SK-N-SH (cell line): ENCODE data around the gene S100A13. TPM values are rescaled to one million over a fixed set of nuclear protein-coding genes. Genes with fewer than 3 reads are reported as not detected.

Experiments used
- CTCF ChIA-PET: fragments of 300-600, 350-600 bp; formaldehyde crosslinking; extraction: SDS; loops from one replicate; lab custom pipeline; 2021; lab: Yijun Ruan, JAX
- POLR2A ChIA-PET: fragments of 350-600 bp; sonication (Branson Sonifier 250); formaldehyde crosslinking; extraction: SDS; loops from one replicate; lab custom pipeline; 2020; ENCODE audit warnings: antibody characterized with exemption, inconsistent platforms; lab: Yijun Ruan, JAX
- DNase-seq: peaks from one replicate; pipeline ENCODE4 v3.0.0; 2012
- H2AFZ ChIP-seq: fragments of 200-600 bp; sonication (generic); 2 replicates; pipeline ENCODE4 v1.8.1; 2016; ENCODE audit warnings: antibody characterized with exemption, mild to moderate bottlenecking, low read depth
- H3F3A ChIP-seq: fragments of 200-600 bp; sonication (generic); replicated peaks from 2 replicates; pipeline ENCODE3; 2016; ENCODE audit warnings: antibody characterized with exemption, mild to moderate bottlenecking; ENCODE audit not compliant: insufficient read depth
- H3K27ac ChIP-seq, 2 experiments: fragments of 200-500 bp in 1 of 2; fragments of 200-600 bp in 1 of 2; sonication (Bioruptor generic) in 1 of 2; sonication (generic), shearing (Covaris generic) in 1 of 2; 2 replicates each; pipeline versions ENCODE4 v1.5.1 to v1.6.1; 2014 to 2016; ENCODE audit warnings: low read depth in 2 of 2, inconsistent platforms in 1 of 2, low read length in 1 of 2, mild to moderate bottlenecking in 1 of 2, mixed read lengths in 1 of 2
- H3K27me3 ChIP-seq: fragments of 200-600 bp; sonication (generic), shearing (Covaris generic); 2 replicates; pipeline ENCODE4 v1.6.1; 2016; ENCODE audit warnings: mixed run types; ENCODE audit not compliant: insufficient read depth
- H3K36me3 ChIP-seq, 2 experiments: fragments of 200-500 bp in 1 of 2; fragments of 200-600 bp in 1 of 2; sonication (Bioruptor generic) in 1 of 2; sonication (generic) in 1 of 2; replicated peaks in 1 of 2; 2 replicates each; pipeline versions ENCODE3 to v1.5.1; 2014 to 2016; ENCODE audit warnings: low read length in 1 of 2, mild to moderate bottlenecking in 1 of 2; ENCODE audit not compliant: insufficient read depth in 2 of 2, control insufficient read depth in 1 of 2
- H3K4me1 ChIP-seq, 2 experiments: fragments of 200-500 bp in 1 of 2; fragments of 200-600 bp in 1 of 2; sonication (Bioruptor generic) in 1 of 2; sonication (generic), shearing (Covaris generic) in 1 of 2; 2 replicates each; pipeline versions ENCODE4 v1.5.1 to v1.6.1; 2014 to 2016; ENCODE audit warnings: low read depth in 1 of 2, low read length in 1 of 2, mixed run types in 1 of 2; ENCODE audit not compliant: insufficient read depth in 2 of 2, control insufficient read depth in 1 of 2
- H3K4me2 ChIP-seq: fragments of 200-600 bp; sonication (generic), shearing (Covaris generic); 2 replicates; pipeline ENCODE4 v1.6.1; 2017; ENCODE audit warnings: mixed run types
- H3K4me3 ChIP-seq, 2 experiments: fragments of 200-500 bp in 1 of 2; fragments of 200-600 bp in 1 of 2; sonication (Bioruptor generic) in 1 of 2; sonication (generic), shearing (Covaris generic) in 1 of 2; 2 replicates each; pipeline versions ENCODE4 v1.5.1 to v1.8.1; 2014 to 2016; ENCODE audit warnings: low read depth in 2 of 2, inconsistent platforms in 1 of 2, low read length in 1 of 2, mild to moderate bottlenecking in 1 of 2, mixed read lengths in 1 of 2, moderate library complexity in 1 of 2
- H3K79me2 ChIP-seq: fragments of 200-600 bp; sonication (generic); 2 replicates; pipeline ENCODE4 v1.8.1; 2017; ENCODE audit warnings: mild to moderate bottlenecking; ENCODE audit not compliant: insufficient read depth
- H3K9ac ChIP-seq: fragments of 200-600 bp; sonication (generic); 2 replicates; pipeline ENCODE4 v1.6.1; 2017; ENCODE audit warnings: mixed run types
- H3K9me2 ChIP-seq: fragments of 200-600 bp; sonication (generic); 2 replicates; pipeline ENCODE4 v1.6.1; 2017; ENCODE audit warnings: mixed run types
- H3K9me3 ChIP-seq: fragments of 200-600 bp; sonication (generic); 2 replicates; pipeline ENCODE4 v1.6.1; 2017; ENCODE audit warnings: mixed run types, mild to moderate bottlenecking, moderate library complexity
- H4K20me1 ChIP-seq: fragments of 200-600 bp; sonication (generic); 2 replicates; pipeline ENCODE4 v1.6.1; 2017; ENCODE audit warnings: mild to moderate bottlenecking, mixed run types; ENCODE audit not compliant: insufficient read depth
- CHD2 ChIP-seq: fragments of 150-350 bp; IDR thresholded peaks from 2 replicates; pipeline ENCODE4 v1.6.1; 2018; ENCODE audit warnings: low read length; ENCODE audit not compliant: partially characterized antibody
- EP300 ChIP-seq, 2 experiments: IDR thresholded peaks; 2 replicates each; pipeline versions ENCODE4 v1.4.0 to v1.6.1; 2012; ENCODE audit warnings: borderline replicate concordance in 1 of 2, low read depth in 1 of 2, low read length in 1 of 2
- FOSL2 ChIP-seq: IDR thresholded peaks from 2 replicates; pipeline ENCODE4 v1.4.0; 2012; ENCODE audit warnings: low read depth, mild to moderate bottlenecking, moderate library complexity, borderline replicate concordance
- GABPA ChIP-seq: IDR thresholded peaks from 2 replicates; pipeline ENCODE4 v1.4.0; 2012; ENCODE audit warnings: low read depth, mild to moderate bottlenecking
- JUND ChIP-seq: IDR thresholded peaks from 2 replicates; pipeline ENCODE4 v1.4.0; 2012
- MEF2A ChIP-seq: IDR thresholded peaks from 2 replicates; pipeline ENCODE4 v1.4.0; 2012; ENCODE audit warnings: low read depth, borderline replicate concordance
- POLR2AphosphoS5 ChIP-seq: IDR thresholded peaks from 2 replicates; pipeline ENCODE4 v1.6.1; 2012; ENCODE audit warnings: low read depth, low read length
- RAD21 ChIP-seq: IDR thresholded peaks from 2 replicates; pipeline ENCODE4 v1.6.1; 2012; ENCODE audit warnings: mild to moderate bottlenecking, low read length
- SIN3A ChIP-seq: IDR thresholded peaks from 2 replicates; pipeline ENCODE4 v1.6.1; 2012; ENCODE audit warnings: low read depth, mild to moderate bottlenecking, low read length, moderate library complexity, borderline replicate concordance
- SMC3 ChIP-seq: IDR thresholded peaks from 2 replicates; pipeline ENCODE4 v1.6.1; 2012; ENCODE audit warnings: low read depth, low read length, improper control_type of control experiment
- TAF1 ChIP-seq: IDR thresholded peaks from 2 replicates; pipeline ENCODE4 v1.6.1; 2012; ENCODE audit warnings: low read depth, mild to moderate bottlenecking, low read length, moderate library complexity, borderline replicate concordance
- TEAD4 ChIP-seq: IDR thresholded peaks from 2 replicates; pipeline ENCODE4 v1.4.0; 2012; ENCODE audit warnings: mild to moderate bottlenecking, borderline replicate concordance; ENCODE audit not compliant: insufficient read depth
- USF1 ChIP-seq: IDR thresholded peaks from 2 replicates; pipeline ENCODE4 v1.4.0; 2012; ENCODE audit warnings: low read depth, borderline replicate concordance
- YY1 ChIP-seq: IDR thresholded peaks from 2 replicates; pipeline ENCODE4 v1.4.0; 2012; ENCODE audit warnings: low read depth, mild to moderate bottlenecking
- ZBTB33 ChIP-seq: IDR thresholded peaks from 2 replicates; pipeline ENCODE4 v1.4.0; 2012; ENCODE audit warnings: low read depth, borderline replicate concordance
- WGBS: methylation state at CpG from one replicate; pipeline ENCODE4 v1.1.6; 2017; ENCODE audit warnings: low lambda C conversion rate; 5-methylcytosine and 5-hydroxymethylcytosine counted together
- polyA plus RNA-seq, 3 experiments: library from polyadenylated mRNA; depleted of rRNA; stranded (reverse); fragments of >200 nt; gene quantifications; 2 replicates each; pipeline ENCODE4 v1.2.3, GENCODE V29; 2012
- TF ChIP-seq, protein P1 (sequence below): IDR thresholded peaks from 2 replicates; pipeline ENCODE4 v1.4.0; 2012; ENCODE audit warnings: low read depth
- TF ChIP-seq, protein P2 (sequence below): fragments of 200-600 bp; sonication (generic); IDR thresholded peaks from 2 replicates; pipeline ENCODE4 v1.6.1; 2017; ENCODE audit warnings: antibody characterized with exemption, mild to moderate bottlenecking, moderate library complexity
- TF ChIP-seq, protein P3 (sequence below): IDR thresholded peaks from 2 replicates; pipeline ENCODE4 v1.6.1; 2012; ENCODE audit warnings: mild to moderate bottlenecking, low read depth, low read length, moderate library complexity

Gene S100A13
- polyA plus RNA-seq, 1 of the 3 experiments (the other 2 are of a cell fraction) = 12.3 TPM

DNA sequence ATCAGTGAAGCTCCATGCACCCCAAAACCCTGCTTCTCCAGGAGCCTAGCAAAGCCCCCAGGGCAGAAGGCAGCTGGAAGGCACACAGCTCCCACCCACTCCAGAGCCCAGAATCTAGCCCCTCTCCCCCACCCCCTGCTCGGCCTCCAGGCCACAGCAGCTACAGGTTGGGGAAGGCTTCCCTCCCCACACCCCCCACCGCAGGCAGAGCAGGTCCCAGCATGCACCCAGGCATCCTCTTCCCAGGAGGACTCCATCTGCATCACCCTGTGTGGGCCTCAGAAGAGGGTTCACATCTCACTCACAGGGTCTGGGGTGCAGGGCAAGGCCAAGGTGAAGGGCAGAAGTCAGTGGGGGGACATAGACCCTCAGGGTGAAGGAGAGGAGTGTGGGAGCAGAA is 11.9 kb downstream of the S100A13 start:
- Histone ChIP-seq H3K4me3 (no peak overlapping the region), H3K36me3 (no peaks in the 10 kb centered on the region), H3K4me1 (peaks cover 3 to 6% of the 10 kb centered on the region in 2 experiments; a peak in 2 of 4 replicates), H3K27me3 (no peaks in the 10 kb centered on the region), H3K9me3 (no peaks in the 10 kb centered on the region), H2AFZ (no peak overlapping the region), H3K9me2 (no peaks in the 10 kb centered on the region), H3K27ac (no peak overlapping the region), H3K9ac (no peak overlapping the region), H4K20me1 (no peaks in the 10 kb centered on the region), H3F3A (peaks cover under 1% of the 10 kb centered on the region), H3K79me2 (peaks cover 15% of the 10 kb centered on the region; the same call in 1 of the 2 replicates)
- no peak for DNase-seq
- 100% methylated on average over 1 of the region's 2 CpGs for WGBS
- CTCF ChIA-PET = interaction anchor here (1.3 to 8.0 kb wide), 7 partner anchors 12 to 264 kb away, joined by 4 to 100 read pairs (median 18); partner anchors contain the start of genes CHTOP, S100A1 and S100A13
- TF ChIP-seq EP300 (IDR thresholded peaks at IDR 0.05; ENCODE audit: borderline replicate concordance in 1 of 2, low read depth in 1 of 2, low read length in 1 of 2) (no peak), TEAD4 (no peak), YY1 (no peak), FOSL2 (no peak), TAF1 (no peak), RAD21 (no peak), GABPA (no peak), JUND (no peak), USF1 (no peak), MEF2A (no peak), SMC3 (no peak), POLR2AphosphoS5 (no peak), CHD2 (no peak), SIN3A (no peak), ZBTB33 (no peak)
- TF ChIP-seq, protein P1, sequence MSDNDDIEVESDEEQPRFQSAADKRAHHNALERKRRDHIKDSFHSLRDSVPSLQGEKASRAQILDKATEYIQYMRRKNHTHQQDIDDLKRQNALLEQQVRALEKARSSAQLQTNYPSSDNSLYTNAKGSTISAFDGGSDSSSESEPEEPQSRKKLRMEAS = no peak
- TF ChIP-seq, protein P2, sequence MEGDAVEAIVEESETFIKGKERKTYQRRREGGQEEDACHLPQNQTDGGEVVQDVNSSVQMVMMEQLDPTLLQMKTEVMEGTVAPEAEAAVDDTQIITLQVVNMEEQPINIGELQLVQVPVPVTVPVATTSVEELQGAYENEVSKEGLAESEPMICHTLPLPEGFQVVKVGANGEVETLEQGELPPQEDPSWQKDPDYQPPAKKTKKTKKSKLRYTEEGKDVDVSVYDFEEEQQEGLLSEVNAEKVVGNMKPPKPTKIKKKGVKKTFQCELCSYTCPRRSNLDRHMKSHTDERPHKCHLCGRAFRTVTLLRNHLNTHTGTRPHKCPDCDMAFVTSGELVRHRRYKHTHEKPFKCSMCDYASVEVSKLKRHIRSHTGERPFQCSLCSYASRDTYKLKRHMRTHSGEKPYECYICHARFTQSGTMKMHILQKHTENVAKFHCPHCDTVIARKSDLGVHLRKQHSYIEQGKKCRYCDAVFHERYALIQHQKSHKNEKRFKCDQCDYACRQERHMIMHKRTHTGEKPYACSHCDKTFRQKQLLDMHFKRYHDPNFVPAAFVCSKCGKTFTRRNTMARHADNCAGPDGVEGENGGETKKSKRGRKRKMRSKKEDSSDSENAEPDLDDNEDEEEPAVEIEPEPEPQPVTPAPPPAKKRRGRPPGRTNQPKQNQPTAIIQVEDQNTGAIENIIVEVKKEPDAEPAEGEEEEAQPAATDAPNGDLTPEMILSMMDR = no peak
- TF ChIP-seq, protein P3, sequence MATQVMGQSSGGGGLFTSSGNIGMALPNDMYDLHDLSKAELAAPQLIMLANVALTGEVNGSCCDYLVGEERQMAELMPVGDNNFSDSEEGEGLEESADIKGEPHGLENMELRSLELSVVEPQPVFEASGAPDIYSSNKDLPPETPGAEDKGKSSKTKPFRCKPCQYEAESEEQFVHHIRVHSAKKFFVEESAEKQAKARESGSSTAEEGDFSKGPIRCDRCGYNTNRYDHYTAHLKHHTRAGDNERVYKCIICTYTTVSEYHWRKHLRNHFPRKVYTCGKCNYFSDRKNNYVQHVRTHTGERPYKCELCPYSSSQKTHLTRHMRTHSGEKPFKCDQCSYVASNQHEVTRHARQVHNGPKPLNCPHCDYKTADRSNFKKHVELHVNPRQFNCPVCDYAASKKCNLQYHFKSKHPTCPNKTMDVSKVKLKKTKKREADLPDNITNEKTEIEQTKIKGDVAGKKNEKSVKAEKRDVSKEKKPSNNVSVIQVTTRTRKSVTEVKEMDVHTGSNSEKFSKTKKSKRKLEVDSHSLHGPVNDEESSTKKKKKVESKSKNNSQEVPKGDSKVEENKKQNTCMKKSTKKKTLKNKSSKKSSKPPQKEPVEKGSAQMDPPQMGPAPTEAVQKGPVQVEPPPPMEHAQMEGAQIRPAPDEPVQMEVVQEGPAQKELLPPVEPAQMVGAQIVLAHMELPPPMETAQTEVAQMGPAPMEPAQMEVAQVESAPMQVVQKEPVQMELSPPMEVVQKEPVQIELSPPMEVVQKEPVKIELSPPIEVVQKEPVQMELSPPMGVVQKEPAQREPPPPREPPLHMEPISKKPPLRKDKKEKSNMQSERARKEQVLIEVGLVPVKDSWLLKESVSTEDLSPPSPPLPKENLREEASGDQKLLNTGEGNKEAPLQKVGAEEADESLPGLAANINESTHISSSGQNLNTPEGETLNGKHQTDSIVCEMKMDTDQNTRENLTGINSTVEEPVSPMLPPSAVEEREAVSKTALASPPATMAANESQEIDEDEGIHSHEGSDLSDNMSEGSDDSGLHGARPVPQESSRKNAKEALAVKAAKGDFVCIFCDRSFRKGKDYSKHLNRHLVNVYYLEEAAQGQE = no peak
- TF ChIP-seq, all 33 proteins: peak for 0
- POLR2A ChIA-PET = no interaction called here
- H3K4me2 ChIP-seq = no peak overlapping the region
